Progenitor cell of endocrine pancreas (in vitro differentiated cells): Measurements from ENCODE around the gene FMR1NB. TPM values are rescaled to one million over a fixed set of nuclear protein-coding genes. Genes with fewer than 3 reads are reported as not detected.
A peak's percentile ranks its signal among the peaks of the same experiment; 100 is the strongest.

Experiments
- DNase-seq: peaks from one replicate; pipeline ENCODE4 v3.0.0; 2021; ENCODE audit warnings: low spot score; ENCODE audit not compliant: unreplicated experiment
- H3K27ac Mint-ChIP-seq: 2 replicates; pipeline ENCODE4 v1.8.0; 2021; ENCODE audit warnings: mild to moderate bottlenecking, moderate library complexity, mixed read lengths
- H3K27me3 Mint-ChIP-seq: 2 replicates; pipeline ENCODE4 v1.8.0; 2021; ENCODE audit warnings: mixed read lengths
- H3K36me3 Mint-ChIP-seq: 2 replicates; pipeline ENCODE4 v1.8.0; 2022; ENCODE audit warnings: mixed read lengths; ENCODE audit not compliant: insufficient read depth
- H3K4me1 Mint-ChIP-seq: 2 replicates; pipeline ENCODE4 v1.8.0; 2021; ENCODE audit warnings: low read depth, mixed read lengths
- H3K4me3 Mint-ChIP-seq: 2 replicates; pipeline ENCODE4 v1.8.0; 2021; ENCODE audit warnings: low read depth, mild to moderate bottlenecking, moderate library complexity, mixed read lengths
- H3K9me3 Mint-ChIP-seq: 2 replicates; pipeline ENCODE4 v1.8.0; 2021; ENCODE audit warnings: low read depth, mixed read lengths
- CTCF ChIP-seq: fragments of 200-600 bp; sonication (generic); IDR thresholded peaks from one replicate; pipeline ENCODE4 v1.5.0; 2021; ENCODE audit warnings: antibody characterized with exemption, mild to moderate bottlenecking; ENCODE audit not compliant: unreplicated experiment
- total RNA-seq: library from RNA; stranded (reverse); gene quantifications from 2 replicates; pipeline ENCODE4 v1.2.1, GENCODE V29; 2021

Gene FMR1NB
- total RNA-seq, 1 donor from 2014 or later: not detected

GRCh38 chrX:148037020-148037419 is 55.9 kb downstream of the FMR1NB start:
- Mint-ChIP-seq H3K9me3 (peaks cover 25% of the 10 kb centered on the region), H3K27ac (no peak overlapping the region), H3K36me3 (no peaks in the 10 kb centered on the region), H3K27me3 (no peaks in the 10 kb centered on the region), H3K4me3 (no peak overlapping the region), H3K4me1 (no peaks in the 10 kb centered on the region)
- DNase-seq: no peak
- TF ChIP-seq CTCF: no peak

DNA sequence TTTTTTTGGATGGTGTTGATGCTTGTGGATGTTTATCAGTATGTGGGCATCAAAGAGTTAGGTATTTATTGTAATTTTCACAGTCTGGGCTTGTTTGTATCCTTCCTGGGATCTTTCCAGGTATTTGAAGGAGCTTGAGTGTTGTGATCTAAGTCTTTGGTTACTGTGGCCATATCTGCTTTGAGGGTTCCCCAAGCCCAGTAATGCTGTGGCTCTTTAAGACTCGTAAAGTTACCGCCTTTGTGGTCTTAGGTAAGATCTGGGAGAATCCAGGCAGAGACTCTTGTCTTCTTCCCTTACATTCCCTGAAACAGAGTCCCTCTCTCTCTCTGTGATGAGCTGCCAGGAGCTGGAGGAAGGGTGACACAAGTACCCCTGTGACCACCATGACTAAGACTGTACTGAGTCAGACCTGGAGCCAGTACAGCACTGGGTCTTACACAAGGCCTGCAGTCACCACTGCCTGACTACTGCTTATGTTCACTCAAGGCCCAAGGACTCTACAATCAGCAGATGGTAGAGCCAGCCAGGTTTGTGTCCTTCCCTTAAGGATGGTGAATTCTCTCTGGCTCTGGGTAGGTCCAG is 62.2 kb downstream of the FMR1NB start:
- Mint-ChIP-seq H3K4me1 (peaks cover 3% of the 10 kb centered on the region), H3K27me3 (no peaks in the 10 kb centered on the region), H3K36me3 (peaks cover 2% of the 10 kb centered on the region), H3K27ac (no peak overlapping the region), H3K4me3 (no peak overlapping the region), H3K9me3 (peaks cover 27% of the 10 kb centered on the region)
- DNase-seq: no peak
- no peak for TF ChIP-seq CTCF

- Mint-ChIP-seq H3K4me1 (peaks cover 3% of the 10 kb centered on the region), H3K27ac (no peak overlapping the region), H3K9me3 (peaks cover 20% of the 10 kb centered on the region), H3K36me3 (peaks cover 2% of the 10 kb centered on the region), H3K4me3 (no peak overlapping the region), H3K27me3 (no peaks in the 10 kb centered on the region)
- no peak for TF ChIP-seq CTCF
- DNase-seq: no peak
Observed at GRCh38 chrX:148047200-148047599, 66.1 kb downstream of the FMR1NB start.

DNA sequence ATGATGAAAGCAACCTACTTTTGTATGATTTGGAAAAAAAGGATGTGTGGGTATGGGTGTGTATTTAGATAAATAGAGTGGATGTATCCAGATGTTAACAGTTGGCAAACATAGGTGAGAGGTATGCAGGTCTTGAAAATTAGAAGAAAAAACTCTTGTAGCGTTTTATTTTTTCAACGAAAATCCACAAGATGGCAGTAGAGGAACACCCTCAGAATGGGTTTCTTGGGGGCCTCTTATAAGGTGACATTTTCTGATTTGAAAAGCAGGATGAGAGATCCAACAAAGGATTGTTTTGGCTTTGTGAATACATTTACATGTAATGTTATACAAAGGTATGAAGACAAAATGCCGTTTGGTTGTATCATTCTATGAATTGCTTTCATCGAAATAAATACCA is 68.3 kb downstream of the FMR1NB start:
- Mint-ChIP-seq H3K4me3 (no peak overlapping the region), H3K27ac (no peak overlapping the region), H3K36me3 (no peaks in the 10 kb centered on the region), H3K27me3 (no peaks in the 10 kb centered on the region), H3K9me3 (peaks cover 15% of the 10 kb centered on the region), H3K4me1 (peaks cover 3% of the 10 kb centered on the region)
- TF ChIP-seq CTCF: peak; percentile 62
- no peak for DNase-seq

- no peaks in the 10 kb centered on the region for H3K27me3 Mint-ChIP-seq
Observed at GRCh38 chrX:148051973-148052372, 70.8 kb downstream of the FMR1NB start.

More at GRCh38 chrX:148051973-148052372, 70.8 kb downstream of the FMR1NB start:
- no peak for TF ChIP-seq CTCF
- Mint-ChIP-seq H3K36me3 (no peaks in the 10 kb centered on the region), H3K27ac (no peak overlapping the region), H3K9me3 (peaks cover 15% of the 10 kb centered on the region), H3K4me3 (no peak overlapping the region), H3K4me1 (peaks cover 1% of the 10 kb centered on the region)
- no peak for DNase-seq
